Fibroblast of skin of right biceps (primary cell): Measurements from ENCODE around the gene PHF13.
"Not testable (repeated sequence)": the region's sequence is repeated elsewhere in the genome, so short reads cannot be mapped to it uniquely, and the experiment has no call there.

Experiments
- DNase-seq: peaks from one replicate; pipeline ENCODE4 v3.0.0-alpha.2; 2013

The PHF13 gene

GRCh38 chr1:6587261-6588005, 26.1 kb upstream of the PHF13 start:
- DNase-seq, result no peak

- no peak for DNase-seq
Measured at GRCh38 chr1:6588128-6588892, 25.2 kb upstream of the PHF13 start.

GRCh38 chr1:6588893-6589520, 24.5 kb upstream of the PHF13 start:
- DNase-seq, result no peak

GRCh38 chr1:6590046-6590445, 23.5 kb upstream of the PHF13 start:
- no peak for DNase-seq

- no peak for DNase-seq
Measured at GRCh38 chr1:6591222-6591621, 22.3 kb upstream of the PHF13 start.

GRCh38 chr1:6591644-6592043, 21.9 kb upstream of the PHF13 start:
- no peak for DNase-seq

- no peak for DNase-seq
Measured at GRCh38 chr1:6592441-6592840, 21.1 kb upstream of the PHF13 start.

- DNase-seq, result no peak
Measured at GRCh38 chr1:6592865-6593593, 20.5 kb upstream of the PHF13 start.

- no peak for DNase-seq
Measured at GRCh38 chr1:6593810-6594209, 19.7 kb upstream of the PHF13 start.

GRCh38 chr1:6594977-6595740, 18.4 kb upstream of the PHF13 start:
- DNase-seq, result no peak

- no peak for DNase-seq
Measured at GRCh38 chr1:6596351-6596750, 17.2 kb upstream of the PHF13 start.

GRCh38 chr1:6596886-6597776, 16.4 kb upstream of the PHF13 start:
- no peak for DNase-seq

GRCh38 chr1:6597777-6598131, 15.8 kb upstream of the PHF13 start:
- no peak for DNase-seq

- peak; percentile 16 for DNase-seq
Measured at GRCh38 chr1:6599141-6599975, 14.2 kb upstream of the PHF13 start.

- DNase-seq, result not testable (repeated sequence)
Measured at GRCh38 chr1:6599991-6600390, 13.5 kb upstream of the PHF13 start.

GRCh38 chr1:6600410-6601048, 13.0 kb upstream of the PHF13 start:
- no peak for DNase-seq

GRCh38 chr1:6601049-6601922, 12.2 kb upstream of the PHF13 start:
- DNase-seq, result peak; percentile 94

- peak; percentile 14 for DNase-seq
Measured at GRCh38 chr1:6601923-6602668, 11.4 kb upstream of the PHF13 start.
